IPS DF 6.9 (cell line): ENCODE measurements around the gene CHST8.

Experiments used
- DNase-seq: peaks from one replicate; pipeline ENCODE4 v3.0.0-alpha.2; 2013; ENCODE audit warnings: low read depth, low spot score
- H3K27ac ChIP-seq: one replicate; pipeline ENCODE4 v1.5.1; 2013; ENCODE audit warnings: low read length, control low read depth
- H3K27me3 ChIP-seq: 2 replicates; pipeline ENCODE4 v1.6.1; 2013; ENCODE audit warnings: mild to moderate bottlenecking, low read length; ENCODE audit not compliant: control insufficient read depth, insufficient read depth
- H3K36me3 ChIP-seq: 2 replicates; pipeline ENCODE4 v1.6.1; 2013; ENCODE audit warnings: low read length; ENCODE audit not compliant: control insufficient read depth, insufficient read depth
- H3K4me1 ChIP-seq: 2 replicates; pipeline ENCODE4 v1.6.1; 2013; ENCODE audit warnings: low read length; ENCODE audit not compliant: control insufficient read depth, insufficient read depth
- H3K4me3 ChIP-seq: 2 replicates; pipeline ENCODE4 v1.5.1; 2013; ENCODE audit warnings: mild to moderate bottlenecking, low read length
- H3K9me3 ChIP-seq: 2 replicates; pipeline ENCODE4 v1.6.1; 2013; ENCODE audit warnings: low read length, inconsistent platforms; ENCODE audit not compliant: control insufficient read depth, insufficient read depth
- WGBS: extraction: QIAGEN DNeasy Blood & Tissue Kit; methylation state at CpG from one replicate; pipeline ENCODE4 v1.1.7; 2013; ENCODE audit warnings: mixed read lengths, missing lambda C conversion rate; ENCODE audit not compliant: insufficient read length, insufficient coverage; 5-methylcytosine and 5-hydroxymethylcytosine counted together

The CHST8 gene

GRCh38 chr19:33700408-33701013 lies 78.8 kb downstream of the CHST8 start:
- DNase-seq, result no peak
- H3K4me1 ChIP-seq, result peaks cover 4% of the 10 kb centered on the region; the same call in 1 of the 2 replicates
- H3K36me3 ChIP-seq, result no peaks in the 10 kb centered on the region
- H3K4me3 ChIP-seq, result no peak overlapping the region
- H3K9me3 ChIP-seq, result no peaks in the 10 kb centered on the region
- no CpG with 5 or more reads among the region's 8 CpGs for WGBS
- no peaks in the 10 kb centered on the region for H3K27me3 ChIP-seq
- H3K27ac ChIP-seq, result no peak overlapping the region

GRCh38 chr19:33701565-33701964 lies 79.8 kb downstream of the CHST8 start:
- H3K27ac ChIP-seq, result no peak overlapping the region
- H3K27me3 ChIP-seq, result no peaks in the 10 kb centered on the region
- no peak for DNase-seq
- no peak overlapping the region for H3K4me3 ChIP-seq
- H3K9me3 ChIP-seq, result no peaks in the 10 kb centered on the region
- H3K36me3 ChIP-seq, result no peaks in the 10 kb centered on the region
- H3K4me1 ChIP-seq, result peaks cover 4% of the 10 kb centered on the region; the same call in 1 of the 2 replicates
- no CpG with 5 or more reads among the region's 8 CpGs for WGBS

- DNase-seq, result no peak
- Histone ChIP-seq H3K4me1 (peaks cover 4% of the 10 kb centered on the region; the same call in 1 of the 2 replicates), H3K27me3 (no peaks in the 10 kb centered on the region), H3K27ac (no peak overlapping the region), H3K4me3 (no peak overlapping the region), H3K36me3 (no peaks in the 10 kb centered on the region), H3K9me3 (no peaks in the 10 kb centered on the region)
- no CpG with 5 or more reads among the region's 21 CpGs for WGBS
Measured at GRCh38 chr19:33702606-33703437, 81.1 kb downstream of the CHST8 start.

GRCh38 chr19:33703438-33703750 lies 81.6 kb downstream of the CHST8 start:
- no CpG with 5 or more reads among the region's 11 CpGs for WGBS
- no peak overlapping the region for H3K27ac ChIP-seq
- H3K36me3 ChIP-seq, result no peaks in the 10 kb centered on the region
- DNase-seq, result no peak
- no peaks in the 10 kb centered on the region for H3K27me3 ChIP-seq
- no peaks in the 10 kb centered on the region for H3K9me3 ChIP-seq
- peaks cover 4% of the 10 kb centered on the region; the same call in 1 of the 2 replicates for H3K4me1 ChIP-seq
- H3K4me3 ChIP-seq, result no peak overlapping the region

GRCh38 chr19:33703821-33704220 lies 82.1 kb downstream of the CHST8 start:
- peaks cover 4% of the 10 kb centered on the region; the same call in 1 of the 2 replicates for H3K4me1 ChIP-seq
- no peak overlapping the region for H3K27ac ChIP-seq
- no CpG with 5 or more reads among the region's 8 CpGs for WGBS
- DNase-seq, result no peak
- no peaks in the 10 kb centered on the region for H3K9me3 ChIP-seq
- H3K36me3 ChIP-seq, result no peaks in the 10 kb centered on the region
- no peak overlapping the region for H3K4me3 ChIP-seq
- H3K27me3 ChIP-seq, result no peaks in the 10 kb centered on the region

- Histone ChIP-seq H3K9me3 (no peaks in the 10 kb centered on the region), H3K4me3 (no peak overlapping the region), H3K4me1 (peaks cover 4% of the 10 kb centered on the region; the same call in 1 of the 2 replicates), H3K36me3 (no peaks in the 10 kb centered on the region), H3K27me3 (no peaks in the 10 kb centered on the region), H3K27ac (no peak overlapping the region)
- no CpG with 5 or more reads among the region's 2 CpGs for WGBS
- no peak for DNase-seq
Measured at GRCh38 chr19:33704271-33704670, 82.5 kb downstream of the CHST8 start.

GRCh38 chr19:33705090-33705847 lies 83.5 kb downstream of the CHST8 start:
- Histone ChIP-seq H3K4me1 (peaks cover 4% of the 10 kb centered on the region; the same call in 1 of the 2 replicates), H3K27me3 (no peaks in the 10 kb centered on the region), H3K4me3 (no peak overlapping the region), H3K9me3 (no peaks in the 10 kb centered on the region), H3K27ac (no peak overlapping the region), H3K36me3 (no peaks in the 10 kb centered on the region)
- no peak for DNase-seq
- WGBS, result no CpG with 5 or more reads among the region's 11 CpGs

GRCh38 chr19:33705860-33706259 lies 84.1 kb downstream of the CHST8 start:
- H3K9me3 ChIP-seq, result no peaks in the 10 kb centered on the region
- no peaks in the 10 kb centered on the region for H3K36me3 ChIP-seq
- no peaks in the 10 kb centered on the region for H3K27me3 ChIP-seq
- no CpG with 5 or more reads among the region's 5 CpGs for WGBS
- H3K4me3 ChIP-seq, result no peak overlapping the region
- H3K4me1 ChIP-seq, result peaks cover 2% of the 10 kb centered on the region; the same call in 1 of the 2 replicates
- DNase-seq, result no peak
- H3K27ac ChIP-seq, result no peak overlapping the region

GRCh38 chr19:33706631-33707030 lies 84.9 kb downstream of the CHST8 start:
- 0 out of 2 replicates have a peak, but pooled peaks cover 2% of the 10 kb centered on the region for H3K4me1 ChIP-seq
- WGBS, result no CpG with 5 or more reads among the region's 10 CpGs

GRCh38 chr19:33712268-33712667 lies 90.5 kb downstream of the CHST8 start:
- H3K27ac ChIP-seq, result no peak overlapping the region
- H3K9me3 ChIP-seq, result no peaks in the 10 kb centered on the region
- H3K4me3 ChIP-seq, result no peak overlapping the region
- no peak for DNase-seq
- no peaks in the 10 kb centered on the region; the same call in 1 of the 2 replicates for H3K4me1 ChIP-seq
- no CpG with 5 or more reads among the region's 6 CpGs for WGBS
- no peaks in the 10 kb centered on the region for H3K27me3 ChIP-seq
- no peaks in the 10 kb centered on the region for H3K36me3 ChIP-seq

More at GRCh38 chr19:33706631-33707030, 84.9 kb downstream of the CHST8 start:
- no peaks in the 10 kb centered on the region for H3K27me3 ChIP-seq
- DNase-seq, result no peak
- no peaks in the 10 kb centered on the region for H3K9me3 ChIP-seq
- no peaks in the 10 kb centered on the region for H3K36me3 ChIP-seq
- H3K4me3 ChIP-seq, result no peak overlapping the region
- H3K27ac ChIP-seq, result no peak overlapping the region
